Gastrocnemius medialis (tissue), 4 donors: ENCODE data around the gene AIG1.

ENCODE experiments used
- POLR2A ChIP-seq, 2 donors: fragments of 450-650 bp; IDR thresholded peaks; one replicate each; pipeline ENCODE4 v1.6.1; 2017; ENCODE audit warnings: antibody characterized with exemption in 2 of 2, mild to moderate bottlenecking in 2 of 2, moderate library complexity in 2 of 2
- TF ChIP-seq, protein P1 (sequence below), 5 experiments: fragments of 450-650 bp in 3 of 5; fragments of 200-600 bp in 2 of 5; sonication (generic) in 2 of 5; IDR thresholded peaks in 4 of 5; conservative IDR thresholded peaks in 1 of 5; 1 replicate in 4 of 5; 2 replicates in 1 of 5; pipeline ENCODE4 v1.5.1; 2016 to 2019; ENCODE audit warnings: antibody characterized with exemption in 5 of 5, mild to moderate bottlenecking in 3 of 5, moderate library complexity in 3 of 5

DNA sequence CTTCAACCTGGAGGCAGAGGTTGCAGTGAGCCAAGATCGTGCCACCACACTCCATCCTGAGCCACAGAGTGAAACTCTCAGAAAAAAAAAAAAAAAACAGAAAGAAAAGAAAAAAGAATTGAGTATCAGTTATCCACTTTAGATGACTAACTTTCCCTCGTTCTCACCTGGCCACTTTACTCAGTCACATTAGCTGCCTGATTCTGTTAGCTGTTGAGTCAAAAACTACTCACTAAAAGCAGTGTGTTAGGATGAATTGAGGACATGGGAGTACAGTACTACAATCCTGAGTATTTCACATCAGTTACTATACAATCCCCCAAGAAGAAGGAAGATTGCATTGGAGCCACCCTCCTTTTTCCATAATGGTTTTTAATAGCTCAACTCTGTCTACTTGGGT, 275.2 kb downstream of the AIG1 start:
- TF ChIP-seq, protein P1, sequence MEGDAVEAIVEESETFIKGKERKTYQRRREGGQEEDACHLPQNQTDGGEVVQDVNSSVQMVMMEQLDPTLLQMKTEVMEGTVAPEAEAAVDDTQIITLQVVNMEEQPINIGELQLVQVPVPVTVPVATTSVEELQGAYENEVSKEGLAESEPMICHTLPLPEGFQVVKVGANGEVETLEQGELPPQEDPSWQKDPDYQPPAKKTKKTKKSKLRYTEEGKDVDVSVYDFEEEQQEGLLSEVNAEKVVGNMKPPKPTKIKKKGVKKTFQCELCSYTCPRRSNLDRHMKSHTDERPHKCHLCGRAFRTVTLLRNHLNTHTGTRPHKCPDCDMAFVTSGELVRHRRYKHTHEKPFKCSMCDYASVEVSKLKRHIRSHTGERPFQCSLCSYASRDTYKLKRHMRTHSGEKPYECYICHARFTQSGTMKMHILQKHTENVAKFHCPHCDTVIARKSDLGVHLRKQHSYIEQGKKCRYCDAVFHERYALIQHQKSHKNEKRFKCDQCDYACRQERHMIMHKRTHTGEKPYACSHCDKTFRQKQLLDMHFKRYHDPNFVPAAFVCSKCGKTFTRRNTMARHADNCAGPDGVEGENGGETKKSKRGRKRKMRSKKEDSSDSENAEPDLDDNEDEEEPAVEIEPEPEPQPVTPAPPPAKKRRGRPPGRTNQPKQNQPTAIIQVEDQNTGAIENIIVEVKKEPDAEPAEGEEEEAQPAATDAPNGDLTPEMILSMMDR (IDR thresholded peaks at IDR 0.05 in 4 of 5, conservative IDR thresholded peaks at IDR 0.05 in 1 of 5), result no peak
- no peak for TF ChIP-seq POLR2A (IDR thresholded peaks at IDR 0.05)
